Activated T-helper 1 cell treated with Interleukin-2 at 50 U/mL for 16 hours (primary cell): ENCODE results near the gene SEZ6L.

Experiments
- DNase-seq: peaks from one replicate; pipeline ENCODE4 v3.0.0-alpha.2; 2020; ENCODE audit warnings: low read depth

Gene SEZ6L

GRCh38 chr22:26182723-26183122, 13.5 kb downstream of the SEZ6L start:
- DNase-seq = no peak

GRCh38 chr22:26185190-26185589, 15.9 kb downstream of the SEZ6L start:
- DNase-seq = no peak

GRCh38 chr22:26188341-26188740, 19.1 kb downstream of the SEZ6L start:
- DNase-seq = no peak

GRCh38 chr22:26194313-26194712, 25.1 kb downstream of the SEZ6L start:
- DNase-seq = no peak

- DNase-seq = no peak
These were observed 25.6 kb downstream of the SEZ6L start for GRCh38 chr22:26194877-26195276.

GRCh38 chr22:26196657-26197056, 27.4 kb downstream of the SEZ6L start:
- DNase-seq = no peak

- no peak for DNase-seq
These were observed 28.2 kb downstream of the SEZ6L start for GRCh38 chr22:26197425-26197824.

- DNase-seq = no peak
These were observed 30.4 kb downstream of the SEZ6L start for GRCh38 chr22:26199665-26200064.

GRCh38 chr22:26202280-26202924, 33.1 kb downstream of the SEZ6L start:
- DNase-seq = no peak

- no peak for DNase-seq
These were observed 36.2 kb downstream of the SEZ6L start for GRCh38 chr22:26205494-26205893.

GRCh38 chr22:26210334-26210733, 41.1 kb downstream of the SEZ6L start:
- DNase-seq = no peak

- DNase-seq = no peak
These were observed 44.6 kb downstream of the SEZ6L start for GRCh38 chr22:26213826-26214225.

GRCh38 chr22:26214466-26214865, 45.2 kb downstream of the SEZ6L start:
- DNase-seq = no peak

- no peak for DNase-seq
These were observed 46.5 kb downstream of the SEZ6L start for GRCh38 chr22:26215736-26216135.

- no peak for DNase-seq
These were observed 55.9 kb downstream of the SEZ6L start for GRCh38 chr22:26225207-26225606.

GRCh38 chr22:26226538-26227297, 57.5 kb downstream of the SEZ6L start:
- no peak for DNase-seq

GRCh38 chr22:26229910-26230309, 60.6 kb downstream of the SEZ6L start:
- DNase-seq = no peak

GRCh38 chr22:26234296-26234695, 65.0 kb downstream of the SEZ6L start:
- DNase-seq = no peak

GRCh38 chr22:26235792-26236487, 66.7 kb downstream of the SEZ6L start:
- no peak for DNase-seq

GRCh38 chr22:26236991-26237390, 67.7 kb downstream of the SEZ6L start:
- no peak for DNase-seq

GRCh38 chr22:26238596-26238995, 69.3 kb downstream of the SEZ6L start:
- DNase-seq = no peak

GRCh38 chr22:26239581-26239980, 70.3 kb downstream of the SEZ6L start:
- DNase-seq = no peak

- DNase-seq = no peak
These were observed 72.1 kb downstream of the SEZ6L start for GRCh38 chr22:26241361-26241760.
